ACHN (cell line): ENCODE measurements around the gene CACNA1B.

Source experiments
- DNase-seq: peaks from one replicate; pipeline ENCODE4 v3.0.0-alpha.2; 2015
- in situ Hi-C: cut with HindIII; loops from 2 replicates; pipeline ENCODE4 v1.10.0; 2017; ENCODE audit warnings: low sequenced_read_pairs, low pct_ligation_motif_present, low pct_unique_long_range_greater_than_20kb

CACNA1B gene

DNA sequence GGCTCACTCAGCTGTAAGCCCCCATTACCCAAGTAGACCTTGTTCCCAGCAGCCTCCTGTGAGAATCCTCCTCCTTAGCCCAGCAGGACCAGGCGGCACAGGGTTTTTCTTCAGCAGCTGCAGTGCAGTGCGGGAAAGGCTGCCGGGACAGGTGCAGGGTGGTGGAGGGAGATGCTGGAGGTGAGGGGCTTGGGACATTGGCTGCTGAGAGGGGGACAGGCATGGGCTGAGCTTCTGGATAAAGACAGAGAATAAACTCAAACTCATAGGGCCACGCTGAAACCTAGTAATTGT is 174.7 kb downstream of the CACNA1B start:
- in situ Hi-C loops = no loop called here
- DNase-seq = no peak

DNA sequence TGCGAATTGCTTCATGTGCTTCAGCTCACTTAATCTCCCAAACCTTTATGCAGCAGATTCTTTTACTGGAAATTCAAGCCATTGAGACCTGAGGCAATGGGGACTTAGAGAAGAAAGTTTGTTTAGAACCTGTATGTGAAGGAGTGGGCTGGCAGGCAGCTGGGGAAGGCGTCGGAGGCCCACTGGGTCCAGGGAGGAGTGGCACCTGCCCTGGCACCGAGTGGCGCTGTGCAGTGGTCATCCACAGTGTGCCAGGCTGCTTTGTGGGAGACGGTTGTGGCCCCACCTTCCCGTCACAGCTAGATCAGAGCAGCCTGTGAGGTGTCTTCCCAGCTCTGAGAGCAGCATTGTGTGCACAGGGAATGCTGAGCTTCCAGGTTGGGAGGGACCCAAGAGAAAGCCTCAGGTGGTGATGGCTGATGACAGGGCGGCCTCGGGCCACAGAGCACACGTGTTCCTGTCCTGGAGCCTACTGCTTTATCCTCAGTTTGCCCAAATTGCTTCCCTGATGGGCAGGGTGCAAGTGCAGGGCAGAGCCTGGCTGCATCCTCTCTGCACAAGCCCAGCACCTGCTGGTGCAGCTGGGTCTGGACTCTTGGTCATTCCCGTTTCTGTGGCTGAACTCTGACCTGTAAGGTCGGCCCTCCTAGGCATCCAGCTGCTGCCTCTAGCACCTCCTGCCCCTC is 175.2 kb downstream of the CACNA1B start:
- in situ Hi-C loops = no loop called here
- no peak for DNase-seq

DNA sequence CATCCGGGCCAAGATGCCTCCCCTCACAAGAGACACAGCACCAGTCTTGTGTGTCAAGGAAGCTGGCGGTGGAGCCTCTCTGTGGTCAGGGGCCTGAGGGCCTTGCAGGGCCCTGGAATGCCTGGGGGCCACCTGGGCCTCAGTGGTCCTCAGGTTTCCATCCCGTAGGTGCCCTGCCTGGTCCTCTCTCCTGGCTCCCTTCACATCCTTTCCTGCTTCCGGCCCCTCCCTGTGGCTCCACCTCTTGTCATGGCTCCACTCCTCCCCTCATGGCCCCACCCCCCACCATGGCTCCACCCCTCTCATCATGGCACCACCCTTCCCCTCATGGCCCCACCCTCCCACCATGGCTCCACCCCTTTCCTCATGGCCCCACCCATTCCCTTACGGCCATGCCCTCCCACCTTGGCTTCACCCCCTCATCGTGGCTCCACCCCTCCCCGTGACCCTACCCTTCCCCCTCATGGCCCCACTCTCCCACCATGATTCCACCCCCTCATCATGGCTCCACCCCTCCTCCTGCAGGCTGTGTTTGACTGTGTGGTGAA is 175.8 kb downstream of the CACNA1B start:
- in situ Hi-C loops = no loop called here
- DNase-seq = no peak

DNA sequence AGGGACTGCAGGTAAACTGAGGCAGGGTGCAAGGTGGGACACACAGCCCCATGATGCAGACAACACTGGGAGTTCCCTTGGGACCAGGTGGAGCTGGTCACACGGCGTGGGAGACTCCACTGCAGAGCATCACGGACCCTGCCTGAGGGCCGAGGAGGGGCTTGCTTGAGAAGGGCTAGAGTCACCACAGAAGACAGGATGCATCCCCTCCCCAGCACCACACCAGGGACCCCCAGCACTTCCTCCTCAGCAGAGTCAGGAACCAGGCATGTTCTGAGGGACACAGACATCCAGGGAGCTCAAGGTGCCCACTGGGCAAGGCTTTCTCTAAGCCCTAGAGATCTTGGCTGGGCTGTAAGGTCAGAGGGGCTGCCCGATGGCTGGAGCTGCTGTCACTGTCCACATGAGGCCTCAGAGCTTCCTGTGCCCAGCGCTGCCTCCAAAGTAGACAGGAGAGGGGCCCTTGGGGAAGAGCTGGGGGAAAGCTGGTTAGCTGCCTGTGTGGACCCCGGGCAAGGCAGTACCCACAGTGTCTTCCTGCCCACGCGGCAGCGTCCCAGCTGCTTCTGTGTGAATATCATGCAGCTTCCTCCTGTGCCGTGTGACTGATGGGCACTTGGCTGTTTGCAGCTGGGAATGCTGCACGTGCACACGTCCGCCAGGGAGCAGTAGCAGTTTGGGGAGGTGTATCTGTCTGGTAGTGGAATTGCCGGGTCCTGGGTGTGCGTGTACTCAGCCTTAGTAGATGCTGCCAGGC is 176.6 kb downstream of the CACNA1B start:
- DNase-seq = no peak

DNA sequence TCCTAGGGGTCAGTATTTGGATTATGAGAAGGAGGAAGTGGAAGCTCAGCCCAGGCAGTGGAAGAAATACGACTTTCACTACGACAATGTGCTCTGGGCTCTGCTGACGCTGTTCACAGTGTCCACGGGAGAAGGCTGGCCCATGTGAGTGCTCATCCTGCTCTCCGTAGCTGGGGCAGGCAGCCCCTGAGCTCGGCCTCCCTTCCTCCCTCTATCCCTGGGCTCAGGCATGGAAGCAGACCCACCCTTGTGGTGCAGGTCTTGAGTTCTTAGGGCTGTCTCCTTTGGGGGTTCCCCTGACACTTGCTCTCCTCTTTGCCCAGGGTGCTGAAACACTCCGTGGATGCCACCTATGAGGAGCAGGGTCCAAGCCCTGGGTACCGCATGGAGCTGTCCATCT is 180.1 kb downstream of the CACNA1B start:
- in situ Hi-C loops = no loop called here
- DNase-seq = no peak

More for the DNA sequence above, 176.6 kb downstream of the CACNA1B start:
- in situ Hi-C loops = no loop called here

DNA sequence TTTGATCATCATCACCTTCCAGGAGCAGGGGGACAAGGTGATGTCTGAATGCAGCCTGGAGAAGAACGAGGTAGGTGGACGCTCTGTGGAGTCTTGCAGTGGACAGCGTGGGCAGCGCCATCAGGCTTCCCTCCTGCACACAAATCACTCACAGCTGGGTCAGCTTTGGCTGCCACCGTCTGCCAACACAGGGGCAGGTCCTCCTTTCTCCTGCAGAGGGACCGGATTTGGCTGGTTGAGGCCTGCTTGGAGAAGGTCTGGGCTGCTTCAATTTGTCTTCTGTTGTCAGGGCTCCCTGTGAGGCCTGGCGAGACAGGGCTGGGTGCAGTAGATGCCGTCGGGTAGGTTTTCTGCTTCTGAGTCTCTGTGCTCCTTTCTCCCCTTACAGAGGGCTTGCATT is 180.6 kb downstream of the CACNA1B start:
- no peak for DNase-seq
- in situ Hi-C loops = no loop called here

DNA sequence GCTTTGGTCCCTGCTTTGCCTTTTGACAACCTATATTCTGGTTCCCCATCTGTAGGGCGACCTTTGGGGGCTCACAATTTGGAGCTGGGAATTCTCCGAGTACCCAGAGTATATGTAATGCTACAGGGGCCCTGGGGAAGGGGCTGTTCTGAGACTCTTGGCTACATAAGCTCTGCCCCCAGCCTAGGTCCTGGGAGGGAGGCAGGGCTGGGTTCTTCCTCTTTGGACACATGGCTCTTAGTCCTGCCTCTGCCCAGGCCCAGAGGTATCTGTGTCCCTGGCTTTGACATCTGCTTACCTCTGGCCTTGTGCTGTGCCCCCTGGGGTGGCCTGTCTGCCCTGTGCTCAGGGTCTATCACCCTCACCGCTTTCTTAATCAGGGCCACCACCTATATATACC is 181.6 kb downstream of the CACNA1B start:
- no peak for DNase-seq
- in situ Hi-C loops = no loop called here

DNA sequence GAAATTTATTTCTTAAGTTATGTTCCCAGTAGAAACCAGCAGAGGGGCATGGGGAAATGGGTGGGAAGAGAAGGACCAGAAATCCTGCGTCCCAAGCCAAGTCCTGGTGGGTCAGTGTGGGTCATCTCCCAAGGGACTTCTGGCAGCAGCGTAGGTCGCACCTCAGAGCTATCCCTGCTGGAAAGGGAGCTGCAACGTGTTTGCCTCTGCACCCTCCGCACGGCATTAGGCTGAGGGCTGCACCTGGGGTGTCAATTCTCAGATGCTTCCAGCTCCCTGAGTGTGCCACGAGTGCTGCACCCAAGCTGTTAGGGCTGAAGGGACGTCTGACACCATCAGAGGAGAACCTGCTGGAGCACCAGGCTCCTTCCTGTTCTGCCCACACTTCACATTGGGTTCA is 182.8 kb downstream of the CACNA1B start:
- no peak for DNase-seq
- in situ Hi-C loops = no loop called here

DNA sequence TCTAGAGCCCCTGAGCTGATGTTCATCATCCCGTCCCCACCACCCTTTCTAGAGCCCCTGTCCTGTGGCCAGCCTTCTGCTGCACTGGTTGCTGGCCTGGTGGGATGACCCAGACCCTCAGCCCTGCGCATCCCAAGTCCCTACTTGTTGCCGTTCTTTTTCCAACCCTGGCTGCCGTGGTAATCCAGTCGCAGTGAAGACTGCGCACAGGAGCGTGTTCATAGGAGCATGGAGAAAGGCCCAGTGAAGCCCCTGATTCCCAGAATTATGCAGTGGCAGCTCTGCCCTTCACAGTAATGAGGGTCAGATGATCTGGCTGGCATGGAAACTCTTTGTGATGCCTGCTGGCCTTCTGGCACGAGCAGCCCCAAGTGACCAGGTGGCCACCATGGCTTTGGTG is 183.3 kb downstream of the CACNA1B start:
- DNase-seq = no peak
- in situ Hi-C loops = no loop called here

DNA sequence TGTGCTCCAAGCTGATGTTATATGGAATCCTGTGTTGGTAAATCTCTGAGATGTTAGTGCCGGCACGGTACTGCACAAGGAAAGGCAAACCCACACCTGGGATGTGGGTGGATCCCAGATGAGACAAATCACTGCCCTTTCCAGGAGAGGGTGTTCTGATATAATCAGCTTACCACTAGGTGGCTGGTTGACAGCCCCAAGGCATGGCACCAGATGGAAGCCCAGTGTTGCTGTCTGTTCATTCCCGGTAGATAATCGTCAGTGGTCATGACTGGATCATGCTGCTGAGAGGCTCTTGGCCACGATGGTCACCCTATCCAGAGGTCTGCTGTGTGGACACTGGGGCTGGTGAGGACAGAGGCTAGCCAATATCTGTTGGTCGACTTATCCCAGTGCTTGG is 184.0 kb downstream of the CACNA1B start:
- in situ Hi-C loops = no loop called here
- no peak for DNase-seq

DNA sequence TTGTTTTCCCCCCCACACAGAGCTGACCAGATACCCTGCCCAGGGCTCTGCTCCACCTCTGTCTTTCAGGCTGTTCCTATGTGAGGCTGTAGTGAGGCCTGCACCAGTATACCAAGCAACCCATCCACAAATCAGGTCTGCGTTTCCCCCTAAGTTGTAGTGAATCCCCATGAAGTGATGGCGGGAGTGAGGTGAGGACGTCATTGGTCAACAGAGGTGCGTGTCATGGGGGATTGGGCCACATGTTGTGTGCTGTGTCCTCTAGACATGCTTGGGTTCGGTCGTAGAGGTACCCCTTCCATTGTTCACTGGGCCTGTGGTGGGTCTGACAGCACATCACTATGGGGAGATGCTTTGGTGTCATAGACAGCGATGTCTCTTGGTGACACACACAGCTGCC is 184.6 kb downstream of the CACNA1B start:
- no peak for DNase-seq
- in situ Hi-C loops = no loop called here

DNA sequence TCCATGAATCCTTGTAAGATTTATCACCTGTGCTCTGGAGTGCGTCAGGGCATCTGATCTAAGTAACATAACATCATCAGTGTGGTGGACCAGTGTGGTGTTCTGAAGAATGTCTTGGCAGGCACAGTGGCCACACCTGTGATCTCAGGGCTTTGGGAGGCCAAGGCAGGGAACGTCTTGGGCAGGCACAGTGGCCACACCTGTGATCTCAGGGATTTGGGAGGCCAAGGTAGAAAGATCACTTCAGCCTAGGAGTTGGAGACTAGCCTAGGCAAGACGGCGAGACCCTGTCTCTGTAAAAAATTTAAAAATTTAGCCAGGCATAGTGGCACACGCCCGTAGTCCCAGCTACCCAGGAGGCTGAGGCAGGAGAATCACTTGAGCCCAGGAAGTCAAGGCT is 185.5 kb downstream of the CACNA1B start:
- no peak for DNase-seq
- in situ Hi-C loops = no loop called here

DNA sequence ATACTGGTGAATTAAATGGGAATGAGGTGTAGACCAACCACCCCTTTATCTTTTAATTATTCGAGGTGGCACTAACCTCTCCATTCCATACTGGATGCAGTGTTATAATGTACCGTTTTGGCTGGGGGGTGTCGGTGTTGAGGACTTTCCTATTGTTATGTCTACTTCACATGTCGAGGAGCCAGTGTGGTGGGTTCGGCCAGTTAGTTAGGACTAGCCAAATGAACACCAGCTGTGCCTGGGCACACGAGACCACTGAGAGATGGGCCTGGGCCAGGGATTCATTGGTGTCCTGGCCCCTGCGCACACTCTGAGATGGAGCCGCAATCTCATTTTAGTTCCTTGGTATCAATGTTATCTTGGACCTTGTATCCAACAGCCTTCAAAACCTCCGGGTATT is 186.2 kb downstream of the CACNA1B start:
- in situ Hi-C loops = no loop called here
- no peak for DNase-seq

DNA sequence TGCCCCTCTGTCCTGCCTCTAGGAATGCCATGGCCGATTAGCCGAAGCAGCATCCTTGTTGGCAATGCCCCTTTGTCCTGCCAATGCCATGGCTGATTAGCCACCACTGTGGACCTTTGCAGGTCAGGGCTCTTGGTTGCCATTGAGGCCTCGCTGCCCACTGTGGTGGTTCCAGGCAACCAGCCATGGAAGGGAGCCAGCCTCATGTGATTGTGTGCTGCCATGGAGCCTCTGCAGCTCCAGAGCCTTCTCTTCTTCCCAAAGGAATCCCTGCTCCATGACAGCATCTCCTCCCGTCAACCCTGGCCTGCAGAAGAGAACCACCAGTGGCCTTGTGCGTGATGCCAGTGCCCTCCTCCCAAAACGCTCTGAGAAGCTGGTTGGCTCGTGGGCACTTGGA is 187.0 kb downstream of the CACNA1B start:
- in situ Hi-C loops = no loop called here
- no peak for DNase-seq

DNA sequence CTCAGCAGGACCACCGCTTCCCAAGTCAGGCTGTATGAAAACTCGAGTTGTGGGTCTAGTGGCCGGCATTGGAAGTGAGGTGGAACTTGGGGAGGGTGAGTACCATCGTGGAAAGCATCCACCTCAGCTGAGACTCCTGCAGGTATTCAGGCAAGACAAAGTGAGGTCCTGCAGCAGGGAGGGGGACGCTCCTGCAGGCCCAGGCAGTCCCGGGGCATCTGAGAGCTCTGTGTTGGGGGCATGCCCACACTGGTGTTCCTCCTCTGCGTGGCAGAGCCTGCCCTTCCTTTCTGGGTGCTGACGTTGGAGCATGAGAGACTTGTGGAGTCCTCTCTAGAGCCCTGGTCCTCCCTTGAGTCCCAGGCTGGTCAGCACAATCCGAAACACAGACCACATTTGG is 187.7 kb downstream of the CACNA1B start:
- in situ Hi-C loops = no loop called here
- DNase-seq = no peak

DNA sequence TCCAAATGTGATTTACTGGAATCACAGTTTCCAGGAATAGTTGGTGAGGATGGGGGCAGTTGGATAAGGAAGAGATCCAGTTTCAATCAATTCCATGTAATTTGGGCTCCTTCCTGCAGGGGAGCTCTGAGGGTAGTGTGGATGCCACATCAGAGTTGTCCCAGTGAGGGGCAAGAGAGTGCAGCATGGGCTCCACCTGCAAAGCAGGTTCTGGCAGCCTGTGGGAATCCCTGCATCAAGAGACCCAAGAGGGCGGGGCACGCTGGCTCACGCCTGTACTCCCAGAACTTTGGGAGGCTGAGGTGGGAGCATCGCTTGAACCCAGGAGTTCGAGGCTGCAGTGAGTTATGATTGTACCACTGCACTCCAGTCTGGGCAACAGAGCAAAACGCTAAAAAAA is 188.5 kb downstream of the CACNA1B start:
- in situ Hi-C loops = no loop called here
- no peak for DNase-seq

DNA sequence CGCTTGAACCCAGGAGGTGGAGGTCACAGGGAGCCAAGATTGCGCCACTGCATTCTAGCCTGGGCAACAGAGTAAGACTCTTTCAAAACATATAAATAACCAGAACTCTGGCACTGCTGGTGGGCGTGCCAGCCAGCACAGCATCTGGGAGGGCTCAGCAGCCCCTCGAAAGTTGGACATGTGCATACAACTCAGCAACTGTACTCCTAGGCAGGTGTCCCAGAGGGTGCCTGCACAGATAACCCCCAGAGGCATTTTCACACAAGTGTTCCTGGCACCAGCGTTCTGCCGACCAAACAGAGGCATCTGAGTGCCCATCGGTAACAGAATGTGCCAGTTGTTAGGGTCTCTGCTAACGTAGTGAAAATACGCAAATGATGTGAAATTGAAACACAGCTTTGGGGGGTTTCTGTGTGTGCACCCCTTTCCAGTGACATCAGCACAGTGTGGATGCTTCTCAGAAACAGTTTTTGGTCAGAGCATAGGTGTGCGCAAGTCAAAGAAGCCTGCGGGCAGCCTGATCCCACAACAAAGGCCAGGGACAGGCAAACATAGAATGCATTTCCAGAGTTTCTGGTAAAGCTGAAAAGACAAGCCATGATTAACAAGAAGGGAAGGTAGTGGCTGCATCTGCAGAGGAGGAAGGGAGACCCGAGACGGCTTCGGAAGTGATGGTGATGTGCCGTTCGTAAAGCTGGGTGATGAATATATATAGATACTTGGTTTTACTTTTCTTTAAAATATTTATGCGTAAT is 190.2 kb downstream of the CACNA1B start:
- in situ Hi-C loops = no loop called here
- DNase-seq = no peak

DNA sequence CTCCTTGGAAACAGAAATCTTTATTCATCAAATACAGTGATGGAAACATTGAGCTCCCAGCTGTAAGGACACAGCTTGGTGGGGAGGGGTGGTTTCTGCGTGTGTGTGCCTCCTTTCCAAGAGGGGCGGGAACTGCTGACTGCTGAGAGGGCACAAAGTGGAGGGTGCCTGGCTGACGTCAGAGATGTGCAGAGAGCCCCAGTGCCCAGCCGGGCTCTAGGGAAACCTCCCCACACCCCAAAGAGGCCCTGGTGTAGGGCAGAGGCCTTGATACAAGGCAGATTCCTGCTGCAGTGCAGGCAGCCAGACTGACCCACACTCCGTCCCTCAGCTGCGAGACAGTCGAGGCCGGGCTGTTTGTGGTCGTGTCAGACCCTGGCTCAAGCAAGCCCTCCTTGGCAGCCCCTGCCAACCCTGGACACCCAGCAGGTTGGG is 191.0 kb downstream of the CACNA1B start:
- in situ Hi-C loops = no loop called here
- DNase-seq = no peak

DNA sequence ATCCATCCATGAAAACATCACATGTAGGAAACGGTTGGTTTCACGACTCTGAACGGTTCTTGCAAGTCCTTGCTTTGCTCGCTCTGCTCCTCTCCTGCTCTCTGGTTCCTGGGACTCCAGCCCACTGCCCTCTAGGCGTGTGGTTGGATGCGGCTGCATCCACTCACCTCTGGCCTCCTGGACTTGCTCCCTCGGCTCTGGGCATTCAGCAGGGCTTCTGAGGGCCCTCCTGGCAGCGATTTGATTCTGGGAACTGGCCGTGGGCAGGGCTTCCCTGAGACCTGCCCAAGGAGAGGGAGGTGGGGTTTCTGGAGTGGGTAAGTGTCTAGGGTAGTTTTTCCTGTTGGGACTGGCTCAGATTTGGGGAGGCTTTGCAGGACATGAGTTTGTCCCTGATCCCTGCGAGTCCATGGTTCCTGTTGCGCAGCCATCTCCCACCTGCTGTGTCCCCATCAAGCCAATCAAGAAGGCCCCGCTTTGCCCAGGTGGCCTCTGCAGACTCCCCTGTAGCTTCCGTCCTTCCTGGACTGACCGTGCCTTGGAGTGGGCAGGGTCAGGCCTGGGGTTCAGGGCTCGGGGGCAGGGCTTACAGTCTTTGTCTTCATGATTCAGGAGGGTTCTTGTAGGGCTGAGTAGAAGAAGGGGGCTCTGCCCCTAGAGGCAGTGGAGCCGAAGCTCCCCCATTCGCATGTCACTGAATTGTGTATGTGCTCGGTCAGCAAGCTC is 192.3 kb downstream of the CACNA1B start:
- in situ Hi-C loops = no loop called here
- DNase-seq = no peak
